Raji (cell line): ENCODE results near the gene ZNF18.

Experiments
- POLR2A ChIP-seq: IDR thresholded peaks from 2 replicates; pipeline ENCODE4 v1.6.1; 2011; ENCODE audit warnings: low read depth, low read length, control low read depth; ENCODE audit not compliant: insufficient read depth

Gene ZNF18

GRCh38 chr17:11948789-11949188, 48.5 kb downstream of the ZNF18 start:
- TF ChIP-seq POLR2A = no peak

GRCh38 chr17:11944587-11944986, 52.7 kb downstream of the ZNF18 start:
- no peak for TF ChIP-seq POLR2A

- no peak for TF ChIP-seq POLR2A
Observed at GRCh38 chr17:11943759-11944347, 53.4 kb downstream of the ZNF18 start.

- TF ChIP-seq POLR2A = no peak
Observed at GRCh38 chr17:11940904-11941303, 56.4 kb downstream of the ZNF18 start.

DNA sequence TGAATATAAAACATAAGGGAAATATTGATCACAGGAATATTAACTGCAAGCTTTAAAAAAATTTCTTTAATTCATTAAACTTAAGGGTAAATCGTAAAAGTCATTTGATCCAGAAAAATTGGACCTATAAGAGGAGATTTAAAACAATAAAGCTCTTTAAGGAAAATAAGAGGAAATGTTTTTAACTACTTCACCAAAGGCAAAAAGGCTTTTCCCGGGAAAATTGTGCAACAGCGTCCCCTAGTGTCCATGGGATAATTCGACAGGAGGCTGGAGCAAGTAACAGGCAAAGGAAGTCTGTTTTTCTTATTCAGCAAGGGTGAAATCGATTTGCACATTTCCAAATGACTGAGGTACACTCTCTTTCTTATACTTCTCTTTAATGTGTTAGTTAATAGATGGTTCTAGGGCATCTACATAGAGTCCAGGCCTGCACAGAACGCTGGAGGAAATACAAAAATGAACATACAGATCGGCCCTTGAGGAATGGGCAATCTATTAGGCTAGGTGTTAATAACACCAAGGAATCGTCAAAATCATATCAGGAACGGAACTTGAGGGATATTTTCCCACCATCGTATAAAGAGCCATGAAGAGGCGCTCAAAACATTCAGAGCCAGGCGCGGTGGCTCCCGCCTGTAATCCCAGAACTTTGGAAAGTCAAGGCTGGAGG, 61.4 kb downstream of the ZNF18 start:
- TF ChIP-seq POLR2A = no peak

DNA sequence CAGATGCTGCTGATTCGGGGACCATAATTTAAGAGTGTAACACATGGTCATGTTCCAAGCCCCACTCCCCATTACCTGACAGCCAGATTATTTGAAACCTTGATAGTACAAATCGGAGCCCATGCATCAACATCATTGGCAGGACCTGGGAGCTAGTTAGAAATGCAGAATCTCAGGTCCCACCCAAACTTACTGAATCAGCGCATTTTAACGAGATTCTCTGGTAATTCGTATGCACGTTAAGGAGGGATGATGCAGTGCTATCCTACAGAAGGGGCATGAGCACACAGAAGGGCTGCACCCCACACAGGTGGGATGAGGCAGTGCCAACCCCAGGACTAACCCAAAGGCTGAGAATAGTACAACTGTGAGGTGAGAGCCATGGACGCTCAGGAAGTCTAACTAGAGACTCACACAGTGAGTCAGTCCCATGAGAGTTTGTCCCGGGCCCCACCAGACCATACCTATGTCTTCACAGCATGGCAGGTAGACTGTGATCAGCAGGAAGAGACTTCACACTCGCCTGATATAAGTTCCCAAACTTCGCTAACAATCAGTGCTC, 64.9 kb downstream of the ZNF18 start:
- no peak for TF ChIP-seq POLR2A

DNA sequence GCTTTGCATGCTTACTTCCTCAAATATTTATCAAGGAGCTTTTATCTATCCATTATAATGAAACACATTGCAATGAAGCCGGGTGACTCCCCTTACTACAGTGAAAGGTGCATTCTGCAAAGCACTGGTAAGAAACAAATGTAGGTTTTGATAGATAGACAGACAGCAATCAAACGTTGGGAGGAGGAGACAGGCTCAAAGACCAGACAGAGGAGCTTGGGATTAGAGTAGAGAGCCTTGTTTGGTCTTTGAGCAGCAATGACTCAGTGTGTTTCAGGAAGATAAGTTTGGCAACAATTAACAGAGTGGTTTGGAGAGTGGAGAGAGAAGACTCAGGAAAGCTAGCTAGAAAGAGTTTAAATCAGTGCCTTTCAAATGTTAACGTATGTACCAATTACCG, 68.8 kb downstream of the ZNF18 start:
- no peak for TF ChIP-seq POLR2A
